Measurements from ENCODE around the gene CRABP2.

The CRABP2 gene

GRCh38 chr1:156654700-156655099, 50.7 kb downstream of the CRABP2 start:
- DNase-seq (ENCODE audit: low read depth) = no peak

DNA sequence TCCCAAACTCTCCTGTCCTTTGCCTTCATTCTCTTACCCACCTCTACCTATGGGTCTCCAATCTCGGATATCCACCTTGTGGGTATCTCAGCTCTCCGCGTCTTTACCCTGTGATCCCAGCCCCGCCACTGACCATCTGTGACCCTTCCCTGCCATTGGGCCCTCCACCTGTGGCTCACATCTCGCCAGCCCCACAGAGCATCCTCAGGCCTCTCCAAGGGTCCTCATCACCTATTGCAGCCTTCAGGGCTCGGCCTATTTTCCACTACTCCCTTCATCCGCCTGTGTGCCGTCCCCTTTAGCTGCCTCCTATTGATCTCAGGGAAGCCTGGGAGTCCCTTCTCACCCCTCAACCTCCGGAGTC, 52.4 kb downstream of the CRABP2 start:
- DNase-seq (ENCODE audit: low read depth) = no peak

DNA sequence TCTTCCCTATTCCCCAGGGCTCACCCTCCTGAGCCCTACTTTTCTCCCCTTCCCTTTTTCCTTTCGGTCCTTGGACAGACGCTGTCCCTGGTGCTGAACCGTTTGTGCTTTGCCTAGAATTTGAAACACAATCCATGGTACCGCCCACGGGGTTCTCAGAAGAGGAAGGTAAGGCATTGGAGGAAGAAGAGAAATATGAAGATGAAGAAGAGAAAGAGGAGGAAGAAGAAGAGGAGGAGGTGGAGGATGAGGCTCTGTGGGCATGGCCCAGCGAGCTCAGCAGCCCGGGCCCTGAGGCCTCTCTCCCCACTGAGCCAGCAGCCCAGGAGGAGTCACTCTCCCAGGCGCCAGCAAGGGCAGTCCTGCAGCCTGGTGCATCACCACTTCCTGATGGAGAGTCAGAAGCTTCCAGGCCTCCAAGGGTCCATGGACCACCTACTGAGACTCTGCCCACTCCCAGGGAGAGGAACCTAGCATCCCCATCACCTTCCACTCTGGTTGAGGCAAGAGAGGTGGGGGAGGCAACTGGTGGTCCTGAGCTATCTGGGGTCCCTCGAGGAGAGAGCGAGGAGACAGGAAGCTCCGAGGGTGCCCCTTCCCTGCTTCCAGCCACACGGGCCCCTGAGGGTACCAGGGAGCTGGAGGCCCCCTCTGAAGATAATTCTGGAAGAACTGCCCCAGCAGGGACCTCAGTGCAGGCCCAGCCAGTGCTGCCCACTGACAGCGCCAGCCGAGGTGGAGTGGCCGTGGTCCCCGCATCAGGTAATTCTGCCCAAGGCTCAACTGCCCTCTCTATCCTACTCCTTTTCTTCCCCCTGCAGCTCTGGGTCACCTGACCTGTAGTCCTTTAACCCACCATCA, 53.0 kb downstream of the CRABP2 start:
- peak; percentile 42 for DNase-seq (ENCODE audit: low read depth)
